ENCODE measurements around the gene EYA4. TPM values are rescaled to one million over a fixed set of nuclear protein-coding genes. Genes with fewer than 3 reads are reported as not detected.
"Not testable (repeated sequence)": the region's sequence is repeated elsewhere in the genome, so short reads cannot be mapped to it uniquely, and the experiment has no call there.

Gene EYA4
- polyA plus RNA-seq, 4 donors = 11.3 to 22.4 (median 18.3) TPM

DNA sequence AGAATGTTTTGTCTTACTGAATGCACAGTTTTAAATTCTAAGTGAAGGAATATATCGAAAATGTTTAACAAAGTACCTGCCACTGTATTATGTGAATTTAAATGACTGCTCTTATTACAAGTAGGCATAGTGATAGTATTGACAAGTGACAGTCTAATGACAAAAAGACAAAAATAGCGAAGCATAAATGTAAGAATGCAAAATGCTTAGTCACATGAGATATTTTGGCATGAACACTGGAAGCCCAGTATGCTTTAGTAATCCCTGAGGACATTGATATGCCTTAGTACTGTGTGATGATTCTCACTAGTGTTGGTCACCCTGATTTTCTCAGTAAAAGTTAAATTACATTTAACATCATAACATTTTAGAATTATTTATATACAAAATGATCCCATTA is 153.5 kb downstream of the EYA4 start:
- DNase-seq (ENCODE audit: low read depth in 4 of 4, low spot score in 3 of 4) = no peak

DNA sequence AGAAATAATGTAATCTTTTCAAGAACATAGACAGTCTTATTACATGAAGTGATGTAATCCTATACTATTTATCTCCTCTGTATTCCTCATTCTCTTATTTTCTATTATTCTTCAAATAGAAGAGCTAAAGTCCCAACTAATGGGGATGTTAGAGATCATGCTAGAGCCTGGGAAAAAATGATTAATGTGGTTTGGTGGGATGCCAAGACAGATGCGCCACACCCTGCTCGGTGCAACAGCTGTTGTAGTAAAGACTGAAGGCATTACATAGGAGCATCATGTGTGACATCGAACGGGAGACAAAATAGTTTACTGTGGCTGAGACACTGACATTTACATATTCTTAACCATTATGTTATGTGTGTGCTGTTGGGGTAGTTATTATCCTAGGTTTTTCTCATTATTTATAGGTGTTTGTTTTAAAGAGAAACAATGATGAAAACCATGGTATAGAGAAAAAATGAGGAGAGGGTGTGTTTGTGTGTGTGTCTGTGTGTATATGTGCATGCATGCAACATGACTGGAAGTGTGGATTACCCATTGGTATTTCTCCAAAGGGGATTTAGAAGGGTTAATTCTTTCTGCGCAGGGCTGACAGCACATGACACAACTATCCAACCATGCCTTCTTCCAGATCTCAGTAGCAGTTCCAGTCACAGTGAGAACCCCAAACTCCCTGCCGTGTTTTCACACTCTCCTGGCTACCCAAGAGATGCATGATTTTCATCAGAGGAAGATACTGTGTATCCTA is 155.3 kb downstream of the EYA4 start:
- no peak for DNase-seq (ENCODE audit: low read depth in 4 of 4, low spot score in 3 of 4)

DNA sequence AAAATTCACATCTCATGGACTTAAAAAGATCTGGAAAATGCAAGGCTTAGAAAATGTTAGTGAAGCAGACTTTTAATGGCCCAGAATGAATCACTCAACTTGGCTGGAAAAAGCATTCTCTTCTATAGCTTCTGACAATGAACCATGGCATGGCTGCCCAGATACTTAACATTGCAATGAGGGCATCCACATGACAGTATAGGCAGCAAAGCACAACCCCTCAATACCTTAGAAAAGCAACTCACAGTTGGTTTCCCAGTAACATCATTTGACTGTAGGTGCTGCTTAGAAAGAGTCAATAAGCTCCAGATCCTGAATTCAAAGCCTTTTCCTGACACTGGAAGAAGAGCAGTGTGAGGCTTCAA is 155.8 kb downstream of the EYA4 start:
- DNase-seq (ENCODE audit: low read depth in 4 of 4, low spot score in 3 of 4) = no peak

DNA sequence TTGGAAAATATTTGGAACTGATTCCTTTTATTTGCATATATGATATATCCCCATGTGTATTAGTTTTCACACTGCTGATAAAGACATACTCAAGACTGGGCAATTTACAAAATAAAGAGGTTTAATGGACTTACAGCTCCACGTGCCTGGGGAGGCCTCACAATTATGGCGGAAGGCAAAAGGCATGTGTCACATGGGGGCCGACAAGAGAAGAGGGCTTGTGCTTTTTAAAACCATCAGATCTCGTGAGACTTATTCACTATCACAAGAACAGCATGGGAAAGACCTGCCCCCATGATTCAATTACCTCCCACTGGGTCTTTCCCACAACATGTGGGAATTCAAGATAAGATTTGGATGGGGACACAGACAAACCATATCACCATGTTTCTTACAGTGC is 156.4 kb downstream of the EYA4 start:
- not testable (repeated sequence) for DNase-seq (ENCODE audit: low read depth in 4 of 4, low spot score in 3 of 4)

DNA sequence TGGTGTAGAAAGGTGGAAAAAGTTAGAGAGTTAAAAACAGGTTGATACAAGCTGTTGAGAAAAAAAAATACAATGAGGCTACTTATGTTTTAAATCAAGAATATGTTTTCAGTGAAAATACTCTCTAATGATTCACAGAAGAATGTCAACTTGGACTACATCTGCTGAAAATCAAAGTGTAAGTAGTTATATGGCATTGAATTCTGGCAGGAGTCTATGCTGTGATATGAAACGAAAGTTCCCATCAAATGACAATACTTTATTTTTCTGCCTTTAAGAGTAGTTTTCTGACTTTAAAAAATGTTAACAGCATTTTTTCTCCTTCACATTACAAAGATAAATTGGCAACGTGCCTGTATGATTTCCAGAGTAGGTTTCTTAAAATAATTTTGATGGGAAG is 158.3 kb downstream of the EYA4 start:
- no peak for DNase-seq (ENCODE audit: low read depth in 4 of 4, low spot score in 3 of 4)

DNA sequence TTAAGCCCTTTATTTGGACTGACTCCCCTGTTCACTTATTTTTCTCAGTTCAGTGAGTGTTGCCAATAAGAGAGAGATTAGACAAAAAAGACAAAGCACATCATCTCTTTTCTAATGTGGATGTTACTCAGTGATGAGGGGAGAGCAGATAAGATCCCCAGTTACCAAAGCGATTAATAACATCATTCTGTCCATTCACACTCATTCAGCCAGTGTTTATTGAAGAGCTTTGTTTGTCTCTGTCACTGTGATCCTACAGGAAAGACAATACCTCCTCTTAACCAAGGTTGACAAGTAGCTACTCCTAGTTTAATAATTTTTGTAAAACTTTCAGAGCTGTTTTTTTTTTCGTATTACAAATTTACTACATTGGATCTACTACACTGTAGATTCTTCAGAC is 163.0 kb downstream of the EYA4 start:
- no peak for DNase-seq (ENCODE audit: low read depth in 4 of 4, low spot score in 3 of 4)

DNA sequence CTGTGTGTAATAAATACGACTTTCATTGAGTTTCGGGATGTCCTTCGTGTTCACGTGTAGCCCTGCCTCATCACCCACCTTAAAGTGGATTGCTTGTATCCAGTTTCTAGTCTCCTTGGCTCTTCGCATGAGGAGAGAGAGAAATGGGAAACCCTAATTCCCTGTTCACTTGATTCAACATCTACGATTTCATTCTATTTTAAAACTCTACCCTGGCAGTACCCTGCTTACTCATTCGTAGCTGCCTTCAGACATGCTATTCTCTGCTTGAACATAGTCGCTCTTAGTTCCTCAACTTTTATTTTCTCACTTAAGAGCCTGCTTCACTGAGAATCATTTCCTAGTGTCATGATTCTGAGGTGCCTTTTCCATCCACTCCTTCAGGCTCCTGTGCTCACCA is 163.6 kb downstream of the EYA4 start:
- DNase-seq (ENCODE audit: low read depth in 4 of 4, low spot score in 3 of 4) = no peak

DNA sequence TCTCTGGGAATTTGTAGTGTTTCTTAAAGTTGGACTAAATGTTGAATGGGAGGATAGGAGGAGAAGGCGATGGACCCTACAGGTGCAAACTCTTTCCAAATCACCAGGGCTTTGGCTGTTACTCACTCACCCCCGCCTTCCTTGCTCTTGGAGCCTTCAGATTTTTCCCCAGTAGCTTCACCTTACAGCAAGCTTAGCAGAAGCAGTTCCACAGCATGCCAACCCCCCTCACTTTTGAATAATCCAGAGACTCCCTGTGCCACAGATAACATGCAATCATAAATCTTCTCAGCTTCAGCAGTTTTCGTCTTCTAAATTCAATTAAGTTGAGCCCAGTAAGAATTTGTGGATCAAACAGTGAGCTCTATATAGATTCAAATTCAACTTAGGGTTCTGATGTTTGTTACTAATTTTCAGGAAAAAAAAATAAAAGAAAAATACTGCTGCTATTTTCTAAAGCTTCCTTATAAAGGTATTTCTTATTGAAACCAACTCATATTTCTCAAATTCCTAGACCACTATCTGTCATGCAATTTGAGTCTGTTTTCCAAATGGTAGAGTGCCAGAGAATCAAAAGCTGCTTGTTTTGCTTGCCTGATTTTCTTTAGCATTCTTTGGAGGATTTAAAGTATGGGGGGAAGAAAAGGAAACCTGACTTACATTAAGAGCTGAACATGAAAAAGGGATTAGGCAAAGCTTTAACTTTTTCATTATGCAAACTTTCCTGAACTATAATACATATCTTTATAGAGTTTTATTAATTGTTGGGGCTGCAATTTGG is 166.4 kb downstream of the EYA4 start:
- DNase-seq (ENCODE audit: low read depth in 4 of 4, low spot score in 3 of 4) = no peak

DNA sequence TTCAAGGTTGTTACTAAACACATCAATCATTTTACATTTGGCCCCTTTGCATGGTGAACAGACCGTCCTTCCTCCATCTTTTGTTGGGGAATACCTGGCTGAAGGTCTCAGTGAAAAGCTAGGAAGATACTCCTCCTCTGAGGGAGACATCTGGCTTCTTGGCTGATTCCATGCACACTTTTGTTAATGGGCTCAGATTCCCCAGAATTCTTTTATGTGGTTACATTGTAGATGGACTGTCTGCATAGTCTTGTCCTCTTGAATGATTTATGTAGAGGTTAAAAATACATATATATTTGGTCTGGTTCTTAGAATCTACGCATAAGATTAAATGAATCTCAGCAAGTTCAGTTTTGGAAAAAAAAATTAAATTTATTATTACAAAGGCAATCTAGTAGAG is 167.0 kb downstream of the EYA4 start:
- no peak for DNase-seq (ENCODE audit: low read depth in 4 of 4, low spot score in 3 of 4)

DNA sequence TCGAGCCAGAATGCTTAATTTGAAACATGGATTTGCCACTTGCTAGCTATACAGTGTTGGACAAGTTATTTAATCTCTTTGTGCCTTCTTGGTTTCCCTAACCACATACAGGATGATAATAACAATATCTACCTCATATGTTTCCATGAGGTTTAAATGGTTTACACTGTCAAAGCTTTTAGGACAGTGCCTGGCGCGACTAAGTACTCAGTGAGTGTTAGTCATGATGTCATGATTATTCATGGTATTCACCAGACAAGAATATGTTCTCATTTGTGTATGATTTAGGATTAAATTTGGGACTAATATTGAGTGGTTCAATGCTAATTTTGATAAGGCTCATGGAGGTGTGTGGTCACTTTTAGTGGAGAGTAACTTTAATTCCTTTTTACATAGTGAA is 167.4 kb downstream of the EYA4 start:
- DNase-seq (ENCODE audit: low read depth in 4 of 4, low spot score in 3 of 4) = no peak

DNA sequence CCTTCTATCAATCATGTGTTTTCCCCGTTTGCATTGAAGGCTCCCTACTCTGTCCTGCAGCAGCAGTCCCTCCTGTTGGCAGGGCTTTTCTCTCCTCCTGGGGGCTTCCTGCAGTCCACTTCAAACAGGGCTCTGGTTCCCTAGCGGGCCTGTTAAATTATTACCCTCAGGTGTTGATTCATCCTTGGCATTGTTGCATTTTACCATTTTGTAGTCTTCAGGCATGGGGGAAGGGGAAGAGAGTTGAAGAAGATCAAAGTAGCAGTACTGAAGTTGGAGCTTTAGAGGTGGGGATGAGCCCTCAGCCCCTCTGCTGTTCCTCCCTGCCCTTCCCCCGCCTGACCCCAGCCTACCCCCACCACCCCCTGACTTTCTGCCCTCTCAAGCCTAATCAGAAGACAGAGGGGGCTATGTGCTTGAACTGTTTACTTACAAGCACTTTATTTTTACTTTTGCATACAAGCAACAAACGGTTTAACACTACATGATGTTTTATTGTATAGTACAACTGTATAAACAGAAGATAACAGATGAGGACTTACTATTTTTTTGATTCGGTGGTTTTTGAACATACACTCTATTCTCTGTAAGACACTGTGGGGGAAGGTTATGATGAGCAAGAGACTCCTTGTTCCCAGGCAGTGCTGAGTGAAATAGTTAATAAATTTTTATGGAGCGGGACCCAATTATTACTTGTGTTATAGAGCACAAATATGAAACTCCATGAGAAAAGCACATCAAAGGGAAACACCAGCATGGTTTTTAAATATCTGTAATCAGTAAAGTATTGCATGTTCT is 169.7 kb downstream of the EYA4 start:
- no peak for DNase-seq (ENCODE audit: low read depth in 4 of 4, low spot score in 3 of 4)

DNA sequence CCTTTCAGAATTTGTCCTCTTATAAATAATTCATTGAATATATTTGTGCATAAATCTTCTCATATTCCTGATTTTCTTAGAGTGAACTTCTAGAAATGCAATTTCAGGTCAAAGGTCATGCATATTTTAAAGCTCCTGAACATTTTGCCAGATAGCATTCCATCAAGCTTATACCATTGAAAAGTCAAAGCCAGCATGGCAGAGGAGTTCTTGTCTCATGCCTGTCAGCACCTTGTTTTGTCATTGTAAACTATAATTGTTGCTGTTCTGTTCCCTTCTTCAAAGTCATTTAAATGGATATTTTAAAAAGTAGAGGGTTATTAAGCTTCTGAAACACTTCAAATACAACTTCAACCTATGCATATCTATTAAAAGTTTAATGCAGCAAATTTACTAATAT is 170.6 kb downstream of the EYA4 start:
- DNase-seq (ENCODE audit: low read depth in 4 of 4, low spot score in 3 of 4) = no peak

DNA sequence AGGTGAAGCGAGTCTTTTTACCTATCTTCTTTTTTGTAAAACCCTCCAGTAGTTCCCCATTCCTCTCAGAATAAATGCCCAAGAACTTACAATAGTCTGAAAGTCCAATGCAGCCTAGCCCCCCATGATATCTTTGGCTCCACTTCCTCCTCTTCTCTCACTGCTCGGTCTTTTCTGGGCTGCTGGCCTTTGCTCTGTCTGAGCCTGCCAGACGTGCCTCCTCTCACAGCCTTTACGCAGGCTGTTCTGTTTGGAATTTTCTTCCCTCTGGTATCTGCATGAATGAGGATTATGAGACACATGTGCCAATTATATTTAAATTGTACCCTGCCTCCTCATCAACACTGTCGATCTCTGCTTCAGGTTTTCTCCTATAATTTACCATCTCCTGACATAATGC is 174.1 kb downstream of the EYA4 start:
- no peak for DNase-seq (ENCODE audit: low read depth in 4 of 4, low spot score in 3 of 4)

DNA sequence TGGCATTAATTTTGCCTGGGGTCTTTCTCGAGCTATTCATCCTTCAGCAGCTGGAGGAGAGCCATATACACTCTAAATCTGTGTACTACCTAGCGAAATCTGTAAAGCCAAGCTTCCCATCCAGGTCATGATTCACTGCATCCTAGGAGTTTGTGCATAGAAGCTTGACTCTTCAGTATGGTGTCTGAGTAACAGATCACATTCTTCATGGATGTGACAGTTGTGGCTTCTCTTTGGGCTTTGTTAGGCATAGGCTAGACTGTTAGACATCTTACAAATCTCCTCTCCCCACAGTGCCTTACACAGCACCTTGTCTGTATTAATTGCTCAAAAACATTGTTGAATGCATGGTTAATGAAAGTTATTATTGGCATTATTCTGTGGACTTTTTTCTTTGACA is 177.0 kb downstream of the EYA4 start:
- no peak for DNase-seq (ENCODE audit: low read depth in 4 of 4, low spot score in 3 of 4)

DNA sequence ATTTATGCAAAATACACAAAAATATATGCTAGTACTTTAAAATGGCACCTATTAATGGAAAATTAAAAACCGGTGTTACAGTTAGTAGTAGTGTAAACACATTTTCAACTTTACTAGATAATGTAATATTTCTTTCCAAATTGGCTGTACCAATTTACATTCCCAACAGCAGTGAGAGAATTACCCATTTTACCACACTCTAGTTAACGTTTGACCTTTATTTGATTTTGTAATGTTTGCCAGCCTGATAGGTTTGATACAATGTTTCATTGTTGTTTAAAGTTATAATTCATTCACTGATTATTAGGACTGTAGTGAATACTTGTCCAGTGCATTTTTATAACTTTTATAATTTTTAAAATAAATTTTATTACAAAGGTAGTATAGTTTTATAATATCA is 182.1 kb downstream of the EYA4 start:
- DNase-seq (ENCODE audit: low read depth in 4 of 4, low spot score in 3 of 4) = no peak

DNA sequence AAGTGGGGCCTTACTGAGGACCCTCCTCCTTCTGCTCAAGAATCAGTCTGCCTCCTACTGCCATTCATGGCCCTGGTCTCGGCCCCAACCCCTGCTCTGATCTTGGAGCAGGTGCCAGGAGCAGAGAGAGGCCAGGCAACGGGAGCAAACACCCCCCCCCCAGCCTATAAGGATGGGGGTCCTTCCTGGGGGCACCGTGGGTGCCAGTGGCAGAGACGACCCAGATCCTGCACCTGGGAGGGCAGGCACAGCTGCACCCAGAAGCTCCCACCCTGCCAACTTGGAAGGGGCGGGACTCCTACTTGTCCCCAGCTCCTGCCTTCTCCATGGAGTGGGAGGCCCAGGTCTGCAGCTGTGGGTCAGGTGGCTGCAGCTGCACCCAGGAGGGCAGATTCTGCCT is 183.2 kb downstream of the EYA4 start:
- DNase-seq (ENCODE audit: low read depth in 4 of 4, low spot score in 3 of 4) = no peak

DNA sequence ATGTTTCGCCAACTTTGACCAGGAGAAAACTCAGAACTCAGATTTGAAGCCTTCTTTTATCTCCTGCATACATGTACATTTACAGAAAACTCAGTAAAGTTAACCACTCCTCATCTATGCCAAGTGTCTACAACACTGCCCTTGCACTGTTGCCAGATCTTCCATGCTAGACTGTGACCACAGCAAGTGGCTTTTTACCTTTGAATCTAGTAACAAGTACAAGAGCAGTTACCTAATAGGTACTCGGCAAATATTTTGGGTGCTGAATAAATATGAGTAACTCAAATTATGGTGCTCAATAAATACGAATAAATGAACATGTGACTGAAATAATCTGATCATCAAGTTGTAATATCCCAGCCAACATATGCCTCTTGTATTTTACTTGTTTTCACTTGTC is 184.9 kb downstream of the EYA4 start:
- DNase-seq (ENCODE audit: low read depth in 4 of 4, low spot score in 3 of 4) = no peak

DNA sequence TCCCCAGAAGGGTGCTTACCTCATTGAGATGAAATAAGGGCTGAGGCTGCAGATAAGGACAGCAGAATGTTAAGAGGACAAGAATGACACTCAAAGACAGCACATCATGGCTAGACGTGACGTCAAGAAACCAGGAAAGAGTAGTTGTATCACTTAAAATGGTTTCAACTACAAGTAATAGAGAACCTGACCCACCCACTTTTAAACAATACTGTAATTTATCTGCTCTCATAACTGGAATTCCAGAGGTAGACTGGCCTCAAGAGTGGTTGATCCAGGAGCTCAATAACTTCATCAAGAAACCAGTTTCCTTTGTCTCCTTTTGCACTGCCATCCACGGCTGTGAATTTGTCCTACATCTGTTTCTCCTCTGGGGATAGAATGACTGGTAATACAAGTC is 187.1 kb downstream of the EYA4 start:
- no peak for DNase-seq (ENCODE audit: low read depth in 4 of 4, low spot score in 3 of 4)

DNA sequence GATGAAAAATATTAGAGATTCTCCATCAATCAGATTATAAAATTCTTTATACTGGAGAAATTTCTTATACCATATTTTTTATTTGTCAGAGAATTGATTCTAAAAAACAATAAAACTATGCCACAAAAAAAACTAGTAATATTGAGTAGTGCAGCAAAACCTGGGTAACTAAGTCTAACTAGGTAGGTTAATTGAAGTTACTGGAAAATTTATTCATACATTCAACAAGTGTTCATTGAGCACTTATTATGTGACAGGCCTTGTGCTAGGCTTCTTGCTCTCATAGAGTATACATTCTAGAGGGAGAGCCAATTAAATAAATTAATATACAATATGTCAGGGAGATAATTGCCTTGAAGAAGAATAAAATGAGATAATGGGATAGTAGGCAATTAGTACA is 189.4 kb downstream of the EYA4 start:
- DNase-seq (ENCODE audit: low read depth in 4 of 4, low spot score in 3 of 4) = no peak

DNA sequence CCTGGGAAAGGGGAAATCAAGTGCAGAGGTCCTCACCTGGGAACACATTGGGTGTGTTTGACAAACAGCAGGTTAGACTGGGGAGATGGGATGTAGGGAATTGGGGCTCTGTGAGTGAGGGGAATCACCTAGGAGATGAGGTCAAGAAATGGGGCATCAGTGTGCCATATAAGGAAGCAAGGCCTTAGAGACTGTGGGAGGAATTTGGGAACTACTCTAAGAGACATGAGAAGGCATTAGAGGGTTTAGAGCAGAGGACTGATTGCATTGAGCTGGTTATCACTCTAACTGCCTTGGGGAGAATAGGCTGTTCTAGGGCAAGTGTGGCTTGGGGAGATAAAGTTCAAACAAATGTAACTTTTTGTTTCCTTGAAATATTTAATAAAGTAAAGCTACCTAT is 189.9 kb downstream of the EYA4 start:
- no peak for DNase-seq (ENCODE audit: low read depth in 4 of 4, low spot score in 3 of 4)
